ENCODE data around the gene CENPL. TPM values are rescaled to one million over a fixed set of nuclear protein-coding genes. Genes with fewer than 3 reads are reported as not detected.

CENPL gene
- total and polyA plus RNA-seq, 9 of the 15 experiments (the other 6 are each of a cell fraction or from before 2014, with no cell fraction given): 33.0 to 52.7 (median 39.7) TPM

DNA sequence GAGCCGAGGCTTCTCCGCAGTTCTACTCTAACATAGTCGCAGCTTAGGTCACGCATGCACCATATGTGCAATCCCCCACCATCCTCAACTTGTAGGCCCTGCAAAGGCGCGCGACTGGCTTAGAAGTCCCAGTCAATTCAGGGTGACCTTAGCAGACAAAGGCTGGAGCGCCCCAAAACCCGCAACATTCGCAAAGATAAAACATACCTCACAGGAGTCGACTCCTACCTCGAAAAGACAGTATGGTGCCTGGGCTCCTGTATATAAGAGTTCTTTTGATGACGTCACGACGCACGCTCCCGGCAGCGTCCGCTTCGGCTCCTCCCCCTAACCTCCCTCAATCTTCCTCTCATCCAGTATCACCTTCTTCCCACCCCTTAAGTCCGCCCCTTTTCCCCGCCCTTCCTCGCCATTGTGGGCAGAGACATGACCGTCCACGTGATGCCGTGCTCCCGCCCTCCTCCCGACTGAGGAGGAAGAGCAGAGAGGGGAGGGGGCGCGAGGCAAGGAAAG, 43.1 kb upstream of the CENPL start, which contains the start of gene GAS5 (continued):
- 0 out of 2 replicates have a peak, but pooled peaks have one; percentile 29 for TF ChIP-seq NFXL1 (CRISPR knock-in tag; IDR thresholded peaks at IDR 0.05)
- TF ChIP-seq ZKSCAN8 (CRISPR knock-in tag; IDR thresholded peaks at IDR 0.05): no peak
- TF ChIP-seq, protein P1, sequence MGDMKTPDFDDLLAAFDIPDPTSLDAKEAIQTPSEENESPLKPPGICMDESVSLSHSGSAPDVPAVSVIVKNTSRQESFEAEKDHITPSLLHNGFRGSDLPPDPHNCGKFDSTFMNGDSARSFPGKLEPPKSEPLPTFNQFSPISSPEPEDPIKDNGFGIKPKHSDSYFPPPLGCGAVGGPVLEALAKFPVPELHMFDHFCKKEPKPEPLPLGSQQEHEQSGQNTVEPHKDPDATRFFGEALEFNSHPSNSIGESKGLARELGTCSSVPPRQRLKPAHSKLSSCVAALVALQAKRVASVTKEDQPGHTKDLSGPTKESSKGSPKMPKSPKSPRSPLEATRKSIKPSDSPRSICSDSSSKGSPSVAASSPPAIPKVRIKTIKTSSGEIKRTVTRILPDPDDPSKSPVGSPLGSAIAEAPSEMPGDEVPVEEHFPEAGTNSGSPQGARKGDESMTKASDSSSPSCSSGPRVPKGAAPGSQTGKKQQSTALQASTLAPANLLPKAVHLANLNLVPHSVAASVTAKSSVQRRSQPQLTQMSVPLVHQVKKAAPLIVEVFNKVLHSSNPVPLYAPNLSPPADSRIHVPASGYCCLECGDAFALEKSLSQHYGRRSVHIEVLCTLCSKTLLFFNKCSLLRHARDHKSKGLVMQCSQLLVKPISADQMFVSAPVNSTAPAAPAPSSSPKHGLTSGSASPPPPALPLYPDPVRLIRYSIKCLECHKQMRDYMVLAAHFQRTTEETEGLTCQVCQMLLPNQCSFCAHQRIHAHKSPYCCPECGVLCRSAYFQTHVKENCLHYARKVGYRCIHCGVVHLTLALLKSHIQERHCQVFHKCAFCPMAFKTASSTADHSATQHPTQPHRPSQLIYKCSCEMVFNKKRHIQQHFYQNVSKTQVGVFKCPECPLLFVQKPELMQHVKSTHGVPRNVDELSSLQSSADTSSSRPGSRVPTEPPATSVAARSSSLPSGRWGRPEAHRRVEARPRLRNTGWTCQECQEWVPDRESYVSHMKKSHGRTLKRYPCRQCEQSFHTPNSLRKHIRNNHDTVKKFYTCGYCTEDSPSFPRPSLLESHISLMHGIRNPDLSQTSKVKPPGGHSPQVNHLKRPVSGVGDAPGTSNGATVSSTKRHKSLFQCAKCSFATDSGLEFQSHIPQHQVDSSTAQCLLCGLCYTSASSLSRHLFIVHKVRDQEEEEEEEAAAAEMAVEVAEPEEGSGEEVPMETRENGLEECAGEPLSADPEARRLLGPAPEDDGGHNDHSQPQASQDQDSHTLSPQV (IDR thresholded peaks at IDR 0.05): no peak
- peak; percentile 80; the same call in 1 of the 2 replicates for TF ChIP-seq ZNF12 (CRISPR knock-in tag; IDR thresholded peaks at IDR 0.05)
- peak; percentile 86 for TF ChIP-seq POLR2G (IDR thresholded peaks at IDR 0.05; ENCODE audit: low read depth, low read length)
- TF ChIP-seq CTBP1 (IDR thresholded peaks at IDR 0.05; ENCODE audit: borderline replicate concordance): no peak
- TF ChIP-seq TCF7 (IDR thresholded peaks at IDR 0.05; ENCODE audit: borderline replicate concordance): no peak
- TF ChIP-seq, protein P2, sequence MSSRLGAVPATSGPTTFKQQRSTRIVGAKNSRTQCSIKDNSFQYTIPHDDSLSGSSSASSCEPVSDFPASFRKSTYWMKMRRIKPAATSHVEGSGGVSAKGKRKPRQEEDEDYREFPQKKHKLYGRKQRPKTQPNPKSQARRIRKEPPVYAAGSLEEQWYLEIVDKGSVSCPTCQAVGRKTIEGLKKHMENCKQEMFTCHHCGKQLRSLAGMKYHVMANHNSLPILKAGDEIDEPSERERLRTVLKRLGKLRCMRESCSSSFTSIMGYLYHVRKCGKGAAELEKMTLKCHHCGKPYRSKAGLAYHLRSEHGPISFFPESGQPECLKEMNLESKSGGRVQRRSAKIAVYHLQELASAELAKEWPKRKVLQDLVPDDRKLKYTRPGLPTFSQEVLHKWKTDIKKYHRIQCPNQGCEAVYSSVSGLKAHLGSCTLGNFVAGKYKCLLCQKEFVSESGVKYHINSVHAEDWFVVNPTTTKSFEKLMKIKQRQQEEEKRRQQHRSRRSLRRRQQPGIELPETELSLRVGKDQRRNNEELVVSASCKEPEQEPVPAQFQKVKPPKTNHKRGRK (tag; IDR thresholded peaks at IDR 0.05): no peak
- TF ChIP-seq ZNF668 (CRISPR knock-in tag; IDR thresholded peaks at IDR 0.05): no peak
- TF ChIP-seq NUFIP1 (IDR thresholded peaks at IDR 0.05; ENCODE audit: partially characterized antibody): no peak
- TF ChIP-seq CEBPB (tag; IDR thresholded peaks at IDR 0.05): no peak
- peak; percentile 75 to 81; a peak in 3 of 4 replicates for TF ChIP-seq TBL1XR1 (IDR thresholded peaks at IDR 0.05; ENCODE audit: low read length in 2 of 2)
- no peak for TF ChIP-seq SMARCA4 (IDR thresholded peaks at IDR 0.05)
- TF ChIP-seq CBX5 (IDR thresholded peaks at IDR 0.05; ENCODE audit: borderline replicate concordance, low read depth): no peak
- TF ChIP-seq ZBTB17 (CRISPR knock-in tag; IDR thresholded peaks at IDR 0.05): peak; percentile 82; the same call in 1 of the 2 replicates
- TF ChIP-seq ZNF143 (CRISPR knock-in tag; IDR thresholded peaks at IDR 0.05): peak; percentile 53; the same call in 1 of the 2 replicates
- TF ChIP-seq ZNF311 (CRISPR knock-in tag; IDR thresholded peaks at IDR 0.05): no peak
- peak; percentile 58; the same call in 1 of the 2 replicates for TF ChIP-seq ZNF24 (IDR thresholded peaks at IDR 0.05)
- no peak for TF ChIP-seq DMBX1 (CRISPR knock-in tag; IDR thresholded peaks at IDR 0.05; ENCODE audit: borderline replicate concordance)
- no peak for TF ChIP-seq SREBF2 (CRISPR knock-in tag; IDR thresholded peaks at IDR 0.05)
- TF ChIP-seq, protein P3, sequence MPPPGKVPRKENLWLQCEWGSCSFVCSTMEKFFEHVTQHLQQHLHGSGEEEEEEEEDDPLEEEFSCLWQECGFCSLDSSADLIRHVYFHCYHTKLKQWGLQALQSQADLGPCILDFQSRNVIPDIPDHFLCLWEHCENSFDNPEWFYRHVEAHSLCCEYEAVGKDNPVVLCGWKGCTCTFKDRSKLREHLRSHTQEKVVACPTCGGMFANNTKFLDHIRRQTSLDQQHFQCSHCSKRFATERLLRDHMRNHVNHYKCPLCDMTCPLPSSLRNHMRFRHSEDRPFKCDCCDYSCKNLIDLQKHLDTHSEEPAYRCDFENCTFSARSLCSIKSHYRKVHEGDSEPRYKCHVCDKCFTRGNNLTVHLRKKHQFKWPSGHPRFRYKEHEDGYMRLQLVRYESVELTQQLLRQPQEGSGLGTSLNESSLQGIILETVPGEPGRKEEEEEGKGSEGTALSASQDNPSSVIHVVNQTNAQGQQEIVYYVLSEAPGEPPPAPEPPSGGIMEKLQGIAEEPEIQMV (tag; conservative IDR thresholded peaks at IDR 0.05; ENCODE audit: low read depth): peak; percentile 60; the same call in 1 of the 2 replicates
- TF ChIP-seq, protein P4, sequence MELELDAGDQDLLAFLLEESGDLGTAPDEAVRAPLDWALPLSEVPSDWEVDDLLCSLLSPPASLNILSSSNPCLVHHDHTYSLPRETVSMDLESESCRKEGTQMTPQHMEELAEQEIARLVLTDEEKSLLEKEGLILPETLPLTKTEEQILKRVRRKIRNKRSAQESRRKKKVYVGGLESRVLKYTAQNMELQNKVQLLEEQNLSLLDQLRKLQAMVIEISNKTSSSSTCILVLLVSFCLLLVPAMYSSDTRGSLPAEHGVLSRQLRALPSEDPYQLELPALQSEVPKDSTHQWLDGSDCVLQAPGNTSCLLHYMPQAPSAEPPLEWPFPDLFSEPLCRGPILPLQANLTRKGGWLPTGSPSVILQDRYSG (tag; conservative IDR thresholded peaks at IDR 0.05; ENCODE audit: low read depth): peak; percentile 75; the same call in 1 of the 2 replicates
